ENCODE results near the gene MAP2K3.
"Not testable (repeated sequence)": the region's sequence is repeated elsewhere in the genome, so short reads cannot be mapped to it uniquely, and the experiment has no call there.

The MAP2K3 gene

DNA sequence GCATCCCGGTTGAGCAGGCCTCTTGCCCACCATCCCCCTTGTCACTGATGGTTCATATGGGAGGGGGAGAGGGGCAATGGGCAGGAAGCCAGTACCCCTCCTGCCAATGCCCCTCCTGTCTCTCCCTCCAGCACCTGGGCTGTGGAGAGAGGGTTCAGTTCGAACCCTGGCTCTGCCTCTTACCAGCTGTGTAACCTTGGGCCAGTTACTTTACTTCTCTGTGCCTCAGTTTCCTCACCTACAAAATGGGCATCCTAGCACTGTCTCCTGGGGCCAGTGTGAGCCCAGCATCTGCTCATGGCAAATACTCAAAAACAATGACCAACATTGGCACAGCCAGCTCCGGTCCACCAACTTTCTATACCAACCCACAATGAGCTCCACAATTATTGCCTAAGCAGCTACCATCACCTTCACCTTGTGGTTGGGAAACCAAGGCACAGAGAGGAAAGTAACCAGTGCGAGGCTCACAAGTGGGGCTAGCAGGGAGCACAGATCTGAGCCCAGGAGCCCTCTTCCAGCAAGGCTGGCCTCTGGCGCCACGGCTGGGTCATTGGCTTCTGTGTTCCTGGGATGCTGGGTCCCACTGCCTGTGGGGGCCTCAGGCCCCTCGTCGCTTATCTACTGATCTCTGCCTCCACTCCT, 53.6 kb downstream of the MAP2K3 start:
- DNase-seq: not testable (repeated sequence)

DNA sequence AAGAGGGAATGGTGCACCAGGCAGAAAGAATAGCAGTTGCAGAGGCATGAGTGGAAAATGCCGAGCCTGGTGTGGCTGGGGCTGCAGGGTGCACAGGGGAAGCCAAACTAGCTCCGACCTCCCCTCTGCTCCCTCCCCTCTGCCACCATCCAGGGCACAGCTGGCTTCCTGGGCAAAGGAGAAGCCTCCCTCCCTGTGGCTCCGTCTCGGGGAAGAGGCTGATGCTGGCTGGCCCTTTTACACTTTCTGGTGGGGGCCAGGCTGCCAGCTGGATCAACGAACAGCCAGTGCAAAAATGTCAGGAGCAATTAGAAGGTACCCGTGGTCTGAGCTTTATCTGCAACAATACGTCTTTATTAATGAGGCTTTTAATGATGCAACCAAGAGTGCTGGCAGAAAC, 54.5 kb downstream of the MAP2K3 start:
- no peak for DNase-seq

- DNase-seq: not testable (repeated sequence)
Measured at GRCh38 chr17:21339571-21339970, 55.1 kb downstream of the MAP2K3 start.

DNA sequence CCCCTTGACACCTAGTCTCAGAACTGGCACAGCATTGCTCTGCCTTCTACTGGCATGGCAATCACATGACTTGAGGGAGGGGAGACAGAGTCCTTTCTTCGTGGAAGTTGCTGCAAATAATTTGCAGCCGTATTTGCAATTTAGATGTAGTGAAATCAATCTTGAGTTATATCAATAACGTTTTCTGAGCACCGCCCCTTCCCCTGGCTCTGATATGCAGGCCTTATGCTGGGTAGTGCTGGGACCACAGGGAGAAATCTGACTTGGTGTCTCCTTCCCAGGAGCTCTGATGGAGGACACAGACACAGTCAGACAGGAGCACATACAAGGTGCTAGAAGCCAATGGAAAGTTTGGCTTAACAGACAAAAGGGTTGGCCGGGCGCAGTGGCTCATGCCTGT, 55.9 kb downstream of the MAP2K3 start:
- DNase-seq: not testable (repeated sequence)

- not testable (repeated sequence) for DNase-seq
Measured at GRCh38 chr17:21341279-21341678, 56.8 kb downstream of the MAP2K3 start.

DNA sequence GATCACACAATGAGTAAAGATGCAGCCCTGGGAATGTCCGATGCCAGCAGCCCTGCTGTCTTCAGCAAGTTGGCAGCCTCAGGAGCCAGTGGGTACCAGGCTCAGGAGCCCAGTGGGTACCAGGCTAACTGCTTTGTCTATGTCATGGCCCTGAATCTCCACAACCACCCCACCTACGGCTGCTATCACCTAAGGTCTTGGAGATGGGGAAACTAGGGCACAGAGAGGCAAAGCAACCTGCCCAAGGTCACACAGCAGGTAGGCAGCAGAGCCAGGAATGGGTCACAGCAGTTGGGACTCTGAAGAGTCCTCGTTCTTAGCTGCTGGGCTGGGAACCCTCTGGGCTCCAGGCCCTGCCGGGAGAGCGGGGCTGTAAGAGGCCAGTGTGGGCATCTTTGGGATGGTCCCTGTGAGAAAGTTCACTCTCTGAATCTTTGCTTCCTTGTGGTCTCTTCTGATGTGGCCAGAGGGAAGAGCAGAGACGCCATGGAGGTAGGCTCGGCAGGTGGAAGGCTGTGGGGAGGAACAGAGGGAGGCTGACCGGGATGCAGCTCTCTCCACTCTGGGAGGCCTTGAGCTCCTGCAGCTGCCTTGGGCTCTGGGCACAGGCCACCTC, 57.5 kb downstream of the MAP2K3 start:
- not testable (repeated sequence) for DNase-seq

GRCh38 chr17:21343061-21343949, 58.8 kb downstream of the MAP2K3 start:
- DNase-seq: not testable (repeated sequence)

- not testable (repeated sequence) for DNase-seq
Measured at GRCh38 chr17:21344801-21345200, 60.3 kb downstream of the MAP2K3 start.

- no peak for DNase-seq
Measured at GRCh38 chr17:21345236-21345635, 60.7 kb downstream of the MAP2K3 start.

GRCh38 chr17:21346107-21346506, 61.6 kb downstream of the MAP2K3 start:
- DNase-seq: not testable (repeated sequence)

DNA sequence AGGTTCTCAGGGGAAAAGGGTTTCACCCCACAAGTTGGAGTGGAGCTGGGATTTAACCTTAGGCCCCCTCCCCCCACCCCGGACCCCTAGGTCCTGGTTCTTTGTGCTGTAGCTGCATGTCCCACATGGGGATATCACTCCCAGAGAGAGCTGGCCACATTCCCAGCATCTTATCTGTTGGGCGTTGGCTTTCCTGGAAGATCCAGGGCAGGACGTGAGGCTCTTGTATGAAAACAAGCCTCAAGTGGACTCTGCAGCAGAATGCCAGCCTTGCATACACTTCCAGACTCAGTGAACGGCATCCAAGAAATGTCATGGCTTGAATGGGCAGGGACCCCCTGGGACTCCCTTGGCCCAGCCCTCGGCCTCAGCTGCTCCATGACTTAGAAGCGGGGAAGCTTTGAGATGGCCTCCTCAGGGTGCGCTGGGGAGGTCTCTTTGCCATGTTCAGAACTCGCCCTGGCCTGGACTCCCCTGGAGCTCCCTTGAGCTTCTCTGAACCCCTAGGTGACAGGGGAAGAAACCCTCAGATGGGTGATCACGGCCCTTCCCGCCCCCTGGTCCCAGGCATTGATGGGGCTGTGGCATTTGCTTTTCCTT, 62.2 kb downstream of the MAP2K3 start:
- DNase-seq: not testable (repeated sequence)

DNA sequence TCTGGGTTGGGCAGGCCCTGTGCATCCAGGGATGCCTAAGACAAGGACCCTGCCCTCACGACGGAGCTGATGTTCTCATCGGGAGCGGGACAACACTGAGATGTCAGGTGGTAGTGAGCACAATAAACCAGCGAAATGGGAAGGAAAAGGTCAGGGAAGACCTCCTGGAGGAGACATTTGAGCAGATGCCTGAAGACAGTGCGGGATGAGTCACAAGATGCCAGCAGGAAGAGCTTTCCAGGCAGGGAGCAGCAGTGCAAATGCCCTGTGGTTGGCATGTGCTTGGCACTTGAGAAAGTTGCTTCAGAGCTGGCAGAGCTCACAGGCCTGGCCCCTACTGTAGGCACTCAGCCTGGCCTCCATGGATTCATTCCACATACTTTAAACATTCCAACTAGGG, 63.1 kb downstream of the MAP2K3 start:
- DNase-seq: not testable (repeated sequence)

DNA sequence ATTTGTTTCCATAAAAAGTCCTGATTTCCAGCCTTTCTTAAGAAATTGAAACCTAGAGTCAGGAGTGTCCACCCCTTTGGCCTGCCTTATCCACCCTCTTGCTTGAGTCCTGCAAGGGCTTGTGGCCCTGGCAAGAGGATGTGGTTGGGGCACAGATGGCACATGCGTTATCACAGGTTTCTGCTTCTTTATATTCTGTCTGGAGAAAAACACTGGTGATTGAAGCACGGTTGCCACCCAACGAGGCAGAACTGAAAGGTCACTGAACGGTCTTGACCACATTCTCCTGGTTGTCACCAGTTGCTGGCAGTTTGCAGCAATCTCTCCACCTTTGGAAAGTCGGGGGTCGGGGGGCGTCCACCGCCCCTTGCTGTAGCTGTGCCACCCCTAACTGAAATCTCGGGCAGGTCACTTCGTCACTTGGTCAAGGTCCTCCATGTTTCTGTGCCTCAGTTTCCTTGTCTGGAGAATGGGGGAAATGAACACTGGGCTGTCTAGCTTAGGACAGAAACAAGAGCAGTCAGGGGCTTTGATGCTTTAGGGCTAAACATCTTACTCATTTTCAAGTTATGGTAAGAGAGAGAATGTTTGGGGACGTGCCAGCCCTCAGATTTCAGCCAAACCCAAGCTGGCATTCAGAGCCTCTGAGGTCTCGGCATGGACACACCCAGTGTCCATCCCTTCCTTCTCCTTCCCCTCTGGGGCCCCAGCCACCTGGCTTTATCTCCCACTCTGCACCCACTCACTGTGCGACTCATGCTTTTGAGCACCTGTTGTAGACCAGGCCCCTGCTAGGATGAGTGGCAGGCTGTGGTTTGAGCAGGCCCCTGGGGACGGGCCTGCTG, 63.8 kb downstream of the MAP2K3 start:
- DNase-seq: not testable (repeated sequence)

GRCh38 chr17:21348926-21349261, 64.4 kb downstream of the MAP2K3 start:
- not testable (repeated sequence) for DNase-seq

DNA sequence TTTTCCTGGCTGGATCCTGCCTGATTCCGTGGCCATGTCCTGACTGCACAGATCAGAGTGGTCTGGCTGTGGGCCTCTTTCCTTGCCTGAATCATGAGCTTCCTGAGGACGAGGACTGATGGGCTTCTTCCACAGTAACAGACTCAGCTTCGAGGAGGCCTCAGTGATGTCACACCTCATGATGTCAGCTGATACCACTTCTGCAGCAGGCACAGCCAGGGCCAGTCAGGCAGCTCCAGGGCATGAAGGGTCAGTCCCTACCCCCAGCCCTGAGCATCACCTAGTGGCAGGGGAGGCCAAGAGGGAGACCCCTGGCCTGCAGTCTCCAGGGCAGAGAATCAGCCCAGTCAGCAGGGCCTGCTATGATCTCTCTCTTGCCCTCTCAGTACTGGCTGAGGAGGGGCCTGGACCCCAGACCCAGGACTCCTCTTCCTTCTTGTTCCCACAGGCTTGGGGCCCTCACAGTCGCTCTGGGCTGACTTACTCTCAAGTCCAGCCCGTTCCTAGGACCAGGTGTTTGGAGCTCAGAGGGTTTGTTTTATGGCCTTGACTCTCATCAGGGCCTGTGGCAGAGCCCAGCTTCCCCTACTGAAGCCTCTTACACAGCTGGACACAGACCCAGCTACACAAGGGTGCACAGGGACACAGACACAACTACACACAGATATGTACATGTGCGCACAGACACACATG, 65.0 kb downstream of the MAP2K3 start:
- not testable (repeated sequence) for DNase-seq

DNA sequence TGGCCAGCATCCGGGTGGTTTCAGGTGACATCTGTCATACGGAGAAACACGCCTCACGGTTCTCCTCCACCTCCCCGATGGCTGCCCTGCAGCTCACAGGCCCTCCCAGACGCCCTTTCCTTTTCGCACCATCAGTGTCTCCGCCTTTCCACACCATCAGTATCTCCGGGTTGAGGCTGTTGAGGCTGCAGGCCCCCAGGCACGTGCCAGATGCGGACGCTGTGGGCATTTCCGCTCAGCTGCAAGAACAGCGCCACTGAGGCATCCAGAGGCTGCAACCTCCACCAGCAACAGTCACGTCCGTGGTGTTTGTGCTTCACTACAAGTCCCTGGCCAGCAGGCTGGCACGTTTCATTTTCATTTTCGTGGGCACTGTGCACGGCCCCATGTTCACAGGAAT, 66.0 kb downstream of the MAP2K3 start:
- DNase-seq: not testable (repeated sequence)

DNA sequence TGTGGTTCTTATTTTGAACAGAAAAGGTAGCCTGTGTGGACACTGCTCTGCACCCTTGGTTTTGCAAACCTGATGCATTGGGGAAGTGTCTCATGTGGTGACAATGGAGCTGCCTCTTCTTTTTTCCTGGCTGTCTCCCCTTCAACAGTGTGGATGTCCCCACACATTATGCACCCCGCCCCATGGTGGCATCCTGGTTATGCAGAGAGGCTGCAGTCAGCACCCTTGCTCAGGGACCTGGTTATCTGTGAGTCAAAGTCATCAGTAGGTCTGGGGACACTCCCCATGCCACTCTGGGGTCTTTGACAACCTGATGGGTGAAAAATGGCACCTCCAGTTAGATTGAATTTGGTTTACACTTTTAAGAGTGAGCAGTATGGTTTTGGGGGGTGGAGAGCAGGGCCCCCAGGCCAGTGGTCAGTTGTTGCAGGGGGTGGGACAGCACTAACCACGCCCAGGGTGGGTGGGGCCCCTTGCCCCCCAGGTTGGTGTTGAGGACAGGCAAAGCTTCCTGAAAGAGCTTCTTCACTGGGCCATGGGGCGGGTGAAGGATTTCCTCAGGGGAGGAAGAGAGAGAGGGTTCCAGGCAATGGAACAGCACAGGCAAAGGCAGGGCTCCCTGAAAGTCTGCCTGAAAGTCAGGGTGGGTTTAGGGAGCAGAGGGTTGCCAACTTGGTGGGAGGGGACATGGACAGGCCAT, 67.0 kb downstream of the MAP2K3 start:
- DNase-seq: no peak

DNA sequence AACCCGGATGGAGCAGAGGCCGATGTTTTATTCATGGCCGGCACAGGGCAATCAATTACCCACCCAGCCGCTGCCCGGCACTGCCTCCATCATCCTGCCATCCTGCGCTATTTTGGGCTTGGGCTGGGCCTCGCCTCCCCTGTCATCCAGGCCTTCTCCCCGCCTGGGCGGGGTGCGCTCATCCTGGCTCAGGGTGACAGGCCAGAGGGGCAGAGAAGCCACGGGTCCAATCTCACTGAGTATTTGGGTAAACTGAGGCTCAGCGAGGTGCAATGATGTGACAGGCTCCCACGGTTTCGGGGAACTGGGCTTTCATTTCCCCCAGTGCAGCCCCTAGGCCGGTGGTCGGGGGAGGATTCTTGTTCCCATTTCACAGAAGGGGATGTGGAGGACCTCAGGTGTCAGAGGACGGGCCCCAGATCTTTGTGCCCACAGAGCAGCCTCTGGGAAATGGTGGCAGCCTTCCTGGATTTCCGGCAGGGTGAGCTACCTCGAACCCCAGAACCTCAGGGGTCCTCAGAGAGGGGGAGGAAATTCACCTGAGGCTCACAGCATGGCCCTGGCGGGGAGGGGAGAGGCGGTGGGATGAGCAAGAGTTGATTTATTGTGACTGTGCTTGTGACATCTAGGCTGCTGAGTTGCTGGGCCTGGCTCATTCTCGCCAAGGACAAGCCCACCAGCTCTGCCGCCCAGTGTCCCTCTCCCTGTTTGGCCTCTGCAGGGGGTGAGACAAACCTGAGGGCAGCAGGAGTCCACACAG, 67.9 kb downstream of the MAP2K3 start:
- DNase-seq: no peak

- no peak for DNase-seq
Measured at GRCh38 chr17:21352981-21353265, 68.4 kb downstream of the MAP2K3 start.

GRCh38 chr17:21353326-21354010, 69.0 kb downstream of the MAP2K3 start:
- no peak for DNase-seq
